SK-N-SH (cell line): ENCODE results near the gene WDR75. TPM values are rescaled to one million over a fixed set of nuclear protein-coding genes. Genes with fewer than 3 reads are reported as not detected.

Source experiments
- CTCF ChIA-PET: fragments of 300-600, 350-600 bp; formaldehyde crosslinking; extraction: SDS; loops from one replicate; lab custom pipeline; 2021; lab: Yijun Ruan, JAX
- POLR2A ChIA-PET: fragments of 350-600 bp; sonication (Branson Sonifier 250); formaldehyde crosslinking; extraction: SDS; loops from one replicate; lab custom pipeline; 2020; ENCODE audit warnings: antibody characterized with exemption, inconsistent platforms; lab: Yijun Ruan, JAX
- DNase-seq: peaks from one replicate; pipeline ENCODE4 v3.0.0; 2012
- H2AFZ ChIP-seq: fragments of 200-600 bp; sonication (generic); 2 replicates; pipeline ENCODE4 v1.8.1; 2016; ENCODE audit warnings: antibody characterized with exemption, mild to moderate bottlenecking, low read depth
- H3F3A ChIP-seq: fragments of 200-600 bp; sonication (generic); replicated peaks from 2 replicates; pipeline ENCODE3; 2016; ENCODE audit warnings: antibody characterized with exemption, mild to moderate bottlenecking; ENCODE audit not compliant: insufficient read depth
- H3K27ac ChIP-seq, 2 experiments: fragments of 200-500 bp in 1 of 2; fragments of 200-600 bp in 1 of 2; sonication (Bioruptor generic) in 1 of 2; sonication (generic), shearing (Covaris generic) in 1 of 2; 2 replicates each; pipeline versions ENCODE4 v1.5.1 to v1.6.1; 2014 to 2016; ENCODE audit warnings: low read depth in 2 of 2, inconsistent platforms in 1 of 2, low read length in 1 of 2, mild to moderate bottlenecking in 1 of 2, mixed read lengths in 1 of 2
- H3K27me3 ChIP-seq: fragments of 200-600 bp; sonication (generic), shearing (Covaris generic); 2 replicates; pipeline ENCODE4 v1.6.1; 2016; ENCODE audit warnings: mixed run types; ENCODE audit not compliant: insufficient read depth
- H3K36me3 ChIP-seq, 2 experiments: fragments of 200-500 bp in 1 of 2; fragments of 200-600 bp in 1 of 2; sonication (Bioruptor generic) in 1 of 2; sonication (generic) in 1 of 2; replicated peaks in 1 of 2; 2 replicates each; pipeline versions ENCODE3 to v1.5.1; 2014 to 2016; ENCODE audit warnings: low read length in 1 of 2, mild to moderate bottlenecking in 1 of 2; ENCODE audit not compliant: insufficient read depth in 2 of 2, control insufficient read depth in 1 of 2
- H3K4me1 ChIP-seq, 2 experiments: fragments of 200-500 bp in 1 of 2; fragments of 200-600 bp in 1 of 2; sonication (Bioruptor generic) in 1 of 2; sonication (generic), shearing (Covaris generic) in 1 of 2; 2 replicates each; pipeline versions ENCODE4 v1.5.1 to v1.6.1; 2014 to 2016; ENCODE audit warnings: low read depth in 1 of 2, low read length in 1 of 2, mixed run types in 1 of 2; ENCODE audit not compliant: insufficient read depth in 2 of 2, control insufficient read depth in 1 of 2
- H3K4me2 ChIP-seq: fragments of 200-600 bp; sonication (generic), shearing (Covaris generic); 2 replicates; pipeline ENCODE4 v1.6.1; 2017; ENCODE audit warnings: mixed run types
- H3K4me3 ChIP-seq, 2 experiments: fragments of 200-500 bp in 1 of 2; fragments of 200-600 bp in 1 of 2; sonication (Bioruptor generic) in 1 of 2; sonication (generic), shearing (Covaris generic) in 1 of 2; 2 replicates each; pipeline versions ENCODE4 v1.5.1 to v1.8.1; 2014 to 2016; ENCODE audit warnings: low read depth in 2 of 2, inconsistent platforms in 1 of 2, low read length in 1 of 2, mild to moderate bottlenecking in 1 of 2, mixed read lengths in 1 of 2, moderate library complexity in 1 of 2
- H3K79me2 ChIP-seq: fragments of 200-600 bp; sonication (generic); 2 replicates; pipeline ENCODE4 v1.8.1; 2017; ENCODE audit warnings: mild to moderate bottlenecking; ENCODE audit not compliant: insufficient read depth
- H3K9ac ChIP-seq: fragments of 200-600 bp; sonication (generic); 2 replicates; pipeline ENCODE4 v1.6.1; 2017; ENCODE audit warnings: mixed run types
- H3K9me2 ChIP-seq: fragments of 200-600 bp; sonication (generic); 2 replicates; pipeline ENCODE4 v1.6.1; 2017; ENCODE audit warnings: mixed run types
- H3K9me3 ChIP-seq: fragments of 200-600 bp; sonication (generic); 2 replicates; pipeline ENCODE4 v1.6.1; 2017; ENCODE audit warnings: mixed run types, mild to moderate bottlenecking, moderate library complexity
- H4K20me1 ChIP-seq: fragments of 200-600 bp; sonication (generic); 2 replicates; pipeline ENCODE4 v1.6.1; 2017; ENCODE audit warnings: mild to moderate bottlenecking, mixed run types; ENCODE audit not compliant: insufficient read depth
- ELF1 ChIP-seq: IDR thresholded peaks from 2 replicates; pipeline ENCODE4 v1.4.0; 2012
- EZH2phosphoT487 ChIP-seq: fragments of 200-600 bp; sonication (generic); IDR thresholded peaks from 2 replicates; pipeline ENCODE4 v1.6.1; 2017; ENCODE audit warnings: low read depth, mixed run types, mild to moderate bottlenecking, antibody characterized with exemption, moderate library complexity, borderline replicate concordance
- FOSL2 ChIP-seq: IDR thresholded peaks from 2 replicates; pipeline ENCODE4 v1.4.0; 2012; ENCODE audit warnings: low read depth, mild to moderate bottlenecking, moderate library complexity, borderline replicate concordance
- FOXM1 ChIP-seq: IDR thresholded peaks from 2 replicates; pipeline ENCODE4 v1.4.0; 2012; ENCODE audit warnings: low read depth, mild to moderate bottlenecking
- GATA2 ChIP-seq: sonication (generic); formaldehyde crosslinking; IDR thresholded peaks from 2 replicates; pipeline ENCODE4 v1.5.0; 2020; ENCODE audit warnings: mild to moderate bottlenecking, missing genetic modification reagents
- JUND ChIP-seq: IDR thresholded peaks from 2 replicates; pipeline ENCODE4 v1.4.0; 2012
- MAX ChIP-seq: IDR thresholded peaks from 2 replicates; pipeline ENCODE4 v1.4.0; 2012; ENCODE audit warnings: low read depth
- REST ChIP-seq: IDR thresholded peaks from 2 replicates; pipeline ENCODE4 v1.6.1; 2012; ENCODE audit warnings: mild to moderate bottlenecking, low read depth, low read length, moderate library complexity
- RFX5 ChIP-seq: IDR thresholded peaks from 2 replicates; pipeline ENCODE4 v1.6.1; 2012; ENCODE audit warnings: mild to moderate bottlenecking, improper control_type of control experiment, low read length
- SMC3 ChIP-seq: IDR thresholded peaks from 2 replicates; pipeline ENCODE4 v1.6.1; 2012; ENCODE audit warnings: low read depth, low read length, improper control_type of control experiment
- TAF1 ChIP-seq: IDR thresholded peaks from 2 replicates; pipeline ENCODE4 v1.6.1; 2012; ENCODE audit warnings: low read depth, mild to moderate bottlenecking, low read length, moderate library complexity, borderline replicate concordance
- TCF12 ChIP-seq: IDR thresholded peaks from 2 replicates; pipeline ENCODE4 v1.4.0; 2012
- TEAD4 ChIP-seq: IDR thresholded peaks from 2 replicates; pipeline ENCODE4 v1.4.0; 2012; ENCODE audit warnings: mild to moderate bottlenecking, borderline replicate concordance; ENCODE audit not compliant: insufficient read depth
- USF1 ChIP-seq: IDR thresholded peaks from 2 replicates; pipeline ENCODE4 v1.4.0; 2012; ENCODE audit warnings: low read depth, borderline replicate concordance
- WGBS: methylation state at CpG from one replicate; pipeline ENCODE4 v1.1.6; 2017; ENCODE audit warnings: low lambda C conversion rate; 5-methylcytosine and 5-hydroxymethylcytosine counted together
- polyA plus RNA-seq, 3 experiments: library from polyadenylated mRNA; depleted of rRNA; stranded (reverse); fragments of >200 nt; gene quantifications; 2 replicates each; pipeline ENCODE4 v1.2.3, GENCODE V29; 2012
- TF ChIP-seq, protein P1 (sequence below): fragments of 150-350 bp; IDR thresholded peaks from 2 replicates; pipeline ENCODE4 v1.6.1; 2016; ENCODE audit warnings: mild to moderate bottlenecking, low read depth, low read length
- TF ChIP-seq, protein P2 (sequence below): fragments of 200-600 bp; sonication (generic); IDR thresholded peaks from 2 replicates; pipeline ENCODE4 v1.6.1; 2017; ENCODE audit warnings: antibody characterized with exemption, mild to moderate bottlenecking, moderate library complexity

The WDR75 gene
- polyA plus RNA-seq, 1 of the 3 experiments (the other 2 are of a cell fraction), result 25.6 TPM

DNA sequence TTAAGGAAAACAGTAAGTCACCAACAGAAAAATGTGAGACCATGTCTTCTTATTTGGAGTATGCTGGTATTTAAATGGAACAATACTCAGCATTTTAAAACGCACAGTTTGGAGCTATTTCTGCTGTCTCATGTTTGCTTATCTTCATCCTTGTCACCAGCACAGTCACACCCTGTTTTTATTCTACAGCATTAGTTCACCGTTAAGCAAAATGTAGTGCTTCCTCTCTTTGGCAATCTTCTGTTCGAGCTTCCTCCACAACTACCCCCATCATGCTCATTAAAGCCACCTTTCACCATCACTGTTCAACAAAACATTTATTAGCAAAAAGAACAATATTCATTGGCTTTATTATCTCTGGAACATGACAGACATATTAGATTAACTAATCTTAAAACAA lies 75.3 kb downstream of the WDR75 start:
- no peak overlapping the region for H2AFZ ChIP-seq
- ChIA-PET CTCF (interaction anchor here (1.4 kb wide), 1 partner anchor 36 kb away, joined by 3 read pairs; no protein-coding TSS in a partner anchor), POLR2A (interaction anchor here (1.2 kb wide), 1 partner anchor 1908 kb away, joined by 3 read pairs; no protein-coding TSS in a partner anchor)
- no peaks in the 10 kb centered on the region for H4K20me1 ChIP-seq
- no peaks in the 10 kb centered on the region for H3K4me1 ChIP-seq
- H3K36me3 ChIP-seq, result no peaks in the 10 kb centered on the region
- no peak for DNase-seq
- no peak overlapping the region for H3K9ac ChIP-seq
- H3F3A ChIP-seq, result peaks cover 4% of the 10 kb centered on the region
- no peaks in the 10 kb centered on the region for H3K9me3 ChIP-seq
- TF ChIP-seq ELF1 (no peak), JUND (no peak), USF1 (no peak), GATA2 (CRISPR knock-in tag) (no peak), FOXM1 (no peak), EZH2phosphoT487 (no peak), RFX5 (no peak), TCF12 (no peak), FOSL2 (no peak), REST (no peak), MAX (no peak), SMC3 (no peak), TEAD4 (no peak), TAF1 (no peak)
- TF ChIP-seq, protein P1, sequence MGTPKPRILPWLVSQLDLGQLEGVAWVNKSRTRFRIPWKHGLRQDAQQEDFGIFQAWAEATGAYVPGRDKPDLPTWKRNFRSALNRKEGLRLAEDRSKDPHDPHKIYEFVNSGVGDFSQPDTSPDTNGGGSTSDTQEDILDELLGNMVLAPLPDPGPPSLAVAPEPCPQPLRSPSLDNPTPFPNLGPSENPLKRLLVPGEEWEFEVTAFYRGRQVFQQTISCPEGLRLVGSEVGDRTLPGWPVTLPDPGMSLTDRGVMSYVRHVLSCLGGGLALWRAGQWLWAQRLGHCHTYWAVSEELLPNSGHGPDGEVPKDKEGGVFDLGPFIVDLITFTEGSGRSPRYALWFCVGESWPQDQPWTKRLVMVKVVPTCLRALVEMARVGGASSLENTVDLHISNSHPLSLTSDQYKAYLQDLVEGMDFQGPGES, result no peak
- TF ChIP-seq, protein P2, sequence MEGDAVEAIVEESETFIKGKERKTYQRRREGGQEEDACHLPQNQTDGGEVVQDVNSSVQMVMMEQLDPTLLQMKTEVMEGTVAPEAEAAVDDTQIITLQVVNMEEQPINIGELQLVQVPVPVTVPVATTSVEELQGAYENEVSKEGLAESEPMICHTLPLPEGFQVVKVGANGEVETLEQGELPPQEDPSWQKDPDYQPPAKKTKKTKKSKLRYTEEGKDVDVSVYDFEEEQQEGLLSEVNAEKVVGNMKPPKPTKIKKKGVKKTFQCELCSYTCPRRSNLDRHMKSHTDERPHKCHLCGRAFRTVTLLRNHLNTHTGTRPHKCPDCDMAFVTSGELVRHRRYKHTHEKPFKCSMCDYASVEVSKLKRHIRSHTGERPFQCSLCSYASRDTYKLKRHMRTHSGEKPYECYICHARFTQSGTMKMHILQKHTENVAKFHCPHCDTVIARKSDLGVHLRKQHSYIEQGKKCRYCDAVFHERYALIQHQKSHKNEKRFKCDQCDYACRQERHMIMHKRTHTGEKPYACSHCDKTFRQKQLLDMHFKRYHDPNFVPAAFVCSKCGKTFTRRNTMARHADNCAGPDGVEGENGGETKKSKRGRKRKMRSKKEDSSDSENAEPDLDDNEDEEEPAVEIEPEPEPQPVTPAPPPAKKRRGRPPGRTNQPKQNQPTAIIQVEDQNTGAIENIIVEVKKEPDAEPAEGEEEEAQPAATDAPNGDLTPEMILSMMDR, result no peak
- WGBS, result 40% methylated on average over 3 of the region's 3 CpGs
- H3K27ac ChIP-seq, result no peak overlapping the region
- H3K4me3 ChIP-seq, result no peak overlapping the region
- H3K4me2 ChIP-seq, result no peak overlapping the region
- no peaks in the 10 kb centered on the region for H3K79me2 ChIP-seq
- no peaks in the 10 kb centered on the region for H3K9me2 ChIP-seq
- H3K27me3 ChIP-seq, result no peaks in the 10 kb centered on the region
